GM18868 (cell line): ENCODE results near the gene TLCD3B.

ENCODE experiments used
- ATAC-seq: cut with Tn5 transposase; IDR thresholded peaks from one replicate; pipeline ENCODE4 v1.9.1; 2021; ENCODE audit warnings: mild to moderate bottlenecking, moderate library complexity; ENCODE audit not compliant: unreplicated experiment

Gene TLCD3B

GRCh38 chr16:29991571-29991904 is 39.5 kb downstream of the TLCD3B start:
- ATAC-seq, result no peak

- ATAC-seq, result no peak
Observed at GRCh38 chr16:29990883-29991570, 40.0 kb downstream of the TLCD3B start.

- ATAC-seq, result no peak
Observed at GRCh38 chr16:29990034-29990433, 41.0 kb downstream of the TLCD3B start.

GRCh38 chr16:29989111-29989858 is 41.8 kb downstream of the TLCD3B start:
- ATAC-seq, result no peak

- ATAC-seq, result no peak
Observed at GRCh38 chr16:29988346-29989075, 42.6 kb downstream of the TLCD3B start.

- no peak for ATAC-seq
Observed at GRCh38 chr16:29987371-29988085, 43.5 kb downstream of the TLCD3B start.

GRCh38 chr16:29986931-29987330 is 44.1 kb downstream of the TLCD3B start:
- no peak for ATAC-seq

GRCh38 chr16:29986231-29986630 is 44.8 kb downstream of the TLCD3B start:
- ATAC-seq, result no peak

- no peak for ATAC-seq
Observed at GRCh38 chr16:29985271-29985811, 45.7 kb downstream of the TLCD3B start.

GRCh38 chr16:29984764-29985147 is 46.3 kb downstream of the TLCD3B start:
- no peak for ATAC-seq

- ATAC-seq, result no peak
Observed at GRCh38 chr16:29984137-29984763, 46.8 kb downstream of the TLCD3B start.

GRCh38 chr16:29983420-29984136 is 47.5 kb downstream of the TLCD3B start:
- no peak for ATAC-seq

GRCh38 chr16:29982560-29983419 is 48.3 kb downstream of the TLCD3B start:
- no peak for ATAC-seq

GRCh38 chr16:29978564-29979270 is 52.4 kb downstream of the TLCD3B start:
- ATAC-seq, result no peak

- ATAC-seq, result no peak
Observed at GRCh38 chr16:29978081-29978480, 53.0 kb downstream of the TLCD3B start.

- ATAC-seq, result no peak
Observed at GRCh38 chr16:29977063-29977825, 53.8 kb downstream of the TLCD3B start.

GRCh38 chr16:29975811-29976511 is 55.1 kb downstream of the TLCD3B start:
- ATAC-seq, result no peak
